ENCODE data around the gene PERM1. TPM values are rescaled to one million over a fixed set of nuclear protein-coding genes. Genes with fewer than 3 reads are reported as not detected.

Gene PERM1
- total RNA-seq, 2 experiments from 2014 or later, result not detected

DNA sequence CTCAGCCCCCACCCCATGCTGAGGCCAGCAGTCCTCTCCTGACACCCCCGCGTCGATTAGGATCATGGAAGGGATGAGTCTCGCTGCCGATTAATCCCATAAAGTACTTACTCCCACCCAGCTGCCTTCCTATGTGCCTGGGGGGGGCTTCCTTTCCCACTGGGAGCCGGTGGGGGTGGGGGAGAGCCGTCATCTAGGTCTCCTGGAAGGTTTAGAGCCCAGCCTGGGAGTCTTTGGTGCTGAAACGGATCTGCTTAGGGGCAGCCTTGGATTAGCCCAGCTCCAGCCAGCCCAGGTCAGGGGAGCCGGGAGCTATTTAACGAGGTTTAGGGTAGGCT lies 48.3 kb downstream of the PERM1 start:
- intact Hi-C loops (cut with DNase I, micrococcal nuclease), result no loop called here
- DNase-seq (no peak), ATAC-seq (no peak)
- peaks cover 22% of the 10 kb centered on the region for H3K27me3 Mint-ChIP-seq
- no peaks in the 10 kb centered on the region for H3K36me3 Mint-ChIP-seq (ENCODE audit: low read depth)
- ChIA-PET CTCF (no interaction called here), POLR2A (no interaction called here)
- H3K27ac Mint-ChIP-seq, result no peak overlapping the region
- H3K9me3 Mint-ChIP-seq (ENCODE audit: low read depth), result no peaks in the 10 kb centered on the region
- H3K4me3 Mint-ChIP-seq, result no peak overlapping the region
- peaks cover 9% of the 10 kb centered on the region for H3K4me1 Mint-ChIP-seq

GRCh38 chr1:932776-933602 lies 48.9 kb downstream of the PERM1 start:
- Mint-ChIP-seq H3K36me3 (ENCODE audit: low read depth) (no peaks in the 10 kb centered on the region), H3K27ac (no peak overlapping the region), H3K4me3 (no peak overlapping the region), H3K9me3 (ENCODE audit: low read depth) (no peaks in the 10 kb centered on the region), H3K4me1 (peaks cover 9% of the 10 kb centered on the region), H3K27me3 (peaks cover 21% of the 10 kb centered on the region)
- intact Hi-C loops (cut with DNase I, micrococcal nuclease), result no loop called here
- CTCF ChIA-PET, result no interaction called here
- POLR2A ChIA-PET, result no interaction called here
- ATAC-seq (no peak), DNase-seq (no peak)

GRCh38 chr1:932173-932510 lies 49.8 kb downstream of the PERM1 start:
- Mint-ChIP-seq H3K9me3 (ENCODE audit: low read depth) (no peaks in the 10 kb centered on the region), H3K4me1 (peaks cover 9% of the 10 kb centered on the region), H3K27me3 (peaks cover 23% of the 10 kb centered on the region), H3K4me3 (no peak overlapping the region), H3K36me3 (ENCODE audit: low read depth) (no peaks in the 10 kb centered on the region), H3K27ac (no peak overlapping the region)
- ChIA-PET POLR2A (no interaction called here), CTCF (no interaction called here)
- DNase-seq (no peak), ATAC-seq (no peak)
- intact Hi-C loops (cut with DNase I, micrococcal nuclease), result no loop called here

DNA sequence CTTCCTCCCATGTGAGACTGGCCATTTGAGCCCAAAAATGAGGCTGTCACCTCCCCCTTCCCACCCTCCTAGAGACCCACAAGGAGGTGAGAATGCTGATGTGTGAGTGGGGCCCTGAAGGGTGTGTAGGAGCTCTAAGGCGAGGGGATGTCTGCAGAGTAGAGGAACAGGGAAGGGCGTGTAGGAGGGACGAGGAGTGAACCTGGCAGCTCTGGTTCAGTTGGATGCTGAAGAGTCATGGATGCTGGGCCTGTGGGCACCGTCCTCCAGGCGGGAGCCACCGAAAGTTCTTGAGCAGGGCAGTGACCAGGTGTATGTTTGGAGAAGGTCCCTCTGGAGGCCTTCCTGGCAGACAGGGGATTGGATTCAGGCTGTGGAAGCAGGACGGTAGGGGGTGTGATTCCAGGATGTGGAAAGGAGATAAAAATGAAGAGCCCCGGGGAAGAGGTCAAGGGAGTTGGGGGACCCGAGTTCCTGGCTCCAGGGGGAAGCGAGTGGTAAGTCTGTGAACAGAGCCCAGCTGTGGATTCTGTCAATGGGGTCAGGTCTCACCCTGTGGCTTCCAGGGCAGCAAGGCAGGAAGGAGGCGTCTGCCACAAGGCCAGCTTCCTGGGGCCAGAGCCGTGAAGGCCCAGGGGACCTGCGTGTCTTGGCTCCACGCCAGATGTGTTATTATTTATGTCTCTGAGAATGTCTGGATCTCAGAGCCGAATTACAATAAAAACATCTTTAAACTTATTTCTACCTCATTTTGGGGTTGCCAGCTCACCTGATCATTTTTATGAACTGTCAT lies 50.3 kb downstream of the PERM1 start:
- intact Hi-C loops (cut with DNase I, micrococcal nuclease), result no loop called here
- Mint-ChIP-seq H3K27me3 (peaks cover 26% of the 10 kb centered on the region), H3K36me3 (ENCODE audit: low read depth) (no peaks in the 10 kb centered on the region), H3K27ac (no peak overlapping the region), H3K4me3 (no peak overlapping the region), H3K9me3 (ENCODE audit: low read depth) (no peaks in the 10 kb centered on the region), H3K4me1 (peaks cover 9% of the 10 kb centered on the region)
- DNase-seq (no peak), ATAC-seq (no peak)
- POLR2A ChIA-PET, result no interaction called here
- CTCF ChIA-PET, result interaction anchor here (0.7 kb wide), 1 partner anchor 27 kb away, joined by 3 read pairs; no protein-coding TSS in a partner anchor

GRCh38 chr1:930633-931138 lies 51.2 kb downstream of the PERM1 start:
- ATAC-seq, result no peak
- no peak overlapping the region for H3K27ac Mint-ChIP-seq
- ChIA-PET POLR2A (no interaction called here), CTCF (interaction anchor here (0.7 kb wide), 1 partner anchor 26 kb away, joined by 3 read pairs; no protein-coding TSS in a partner anchor)
- peaks cover 33% of the 10 kb centered on the region for H3K27me3 Mint-ChIP-seq
- no peak overlapping the region for H3K4me3 Mint-ChIP-seq
- H3K36me3 Mint-ChIP-seq (ENCODE audit: low read depth), result no peaks in the 10 kb centered on the region
- intact Hi-C loops (cut with DNase I, micrococcal nuclease), result no loop called here
- DNase-seq, result no peak
- H3K4me1 Mint-ChIP-seq, result peaks cover 9% of the 10 kb centered on the region
- no peaks in the 10 kb centered on the region for H3K9me3 Mint-ChIP-seq (ENCODE audit: low read depth)

GRCh38 chr1:929712-930632 lies 51.9 kb downstream of the PERM1 start:
- intact Hi-C loops (cut with DNase I, micrococcal nuclease), result no loop called here
- Mint-ChIP-seq H3K36me3 (ENCODE audit: low read depth) (no peaks in the 10 kb centered on the region), H3K27ac (no peak overlapping the region), H3K4me3 (no peak overlapping the region), H3K4me1 (peaks cover 2% of the 10 kb centered on the region), H3K27me3 (peaks cover 29% of the 10 kb centered on the region), H3K9me3 (ENCODE audit: low read depth) (no peaks in the 10 kb centered on the region)
- CTCF ChIA-PET, result no interaction called here
- ATAC-seq (no peak), DNase-seq (no peak)
- POLR2A ChIA-PET, result no interaction called here

GRCh38 chr1:928825-929661 lies 52.9 kb downstream of the PERM1 start:
- CTCF ChIA-PET, result interaction anchor here (0.7 kb wide), 1 partner anchor 23 kb away, joined by 3 read pairs; no protein-coding TSS in a partner anchor
- Mint-ChIP-seq H3K9me3 (ENCODE audit: low read depth) (no peaks in the 10 kb centered on the region), H3K4me1 (no peaks in the 10 kb centered on the region), H3K27ac (no peak overlapping the region), H3K36me3 (ENCODE audit: low read depth) (no peaks in the 10 kb centered on the region), H3K4me3 (no peak overlapping the region), H3K27me3 (peaks cover 27% of the 10 kb centered on the region)
- intact Hi-C loops (cut with DNase I, micrococcal nuclease), result no loop called here
- no peak for ATAC-seq
- POLR2A ChIA-PET, result no interaction called here
- no peak for DNase-seq

DNA sequence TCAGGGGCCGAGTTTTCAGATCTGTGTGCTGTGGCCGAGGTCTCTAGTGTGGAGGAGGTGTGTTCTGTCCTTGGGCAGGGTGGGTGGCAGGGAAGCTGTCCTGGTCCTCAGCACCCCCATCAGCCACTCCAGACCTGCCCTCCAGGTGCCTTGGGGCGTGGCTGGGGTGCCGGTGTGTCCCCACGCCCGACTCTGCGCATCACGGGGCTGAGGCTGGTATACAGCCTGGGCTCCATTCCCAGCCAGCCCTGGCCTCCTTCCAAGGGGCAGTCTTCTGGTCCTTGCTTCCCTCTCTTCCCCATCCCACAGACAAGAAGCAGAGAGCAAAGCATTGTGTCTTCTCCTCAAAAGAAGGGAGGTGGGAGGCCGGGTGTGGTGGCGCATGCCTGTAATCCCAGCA lies 54.1 kb downstream of the PERM1 start:
- CTCF ChIA-PET, result interaction anchor here (0.6 kb wide), 1 partner anchor 74 kb away, joined by 3 read pairs; no protein-coding TSS in a partner anchor
- no peak overlapping the region for H3K4me3 Mint-ChIP-seq
- peaks cover 4% of the 10 kb centered on the region for H3K4me1 Mint-ChIP-seq
- peaks cover 2% of the 10 kb centered on the region for H3K36me3 Mint-ChIP-seq (ENCODE audit: low read depth)
- H3K27ac Mint-ChIP-seq, result no peak overlapping the region
- no peak for DNase-seq
- no peaks in the 10 kb centered on the region for H3K9me3 Mint-ChIP-seq (ENCODE audit: low read depth)
- H3K27me3 Mint-ChIP-seq, result peaks cover 33% of the 10 kb centered on the region
- intact Hi-C loops (cut with DNase I, micrococcal nuclease), result no loop called here
- no peak for ATAC-seq
- POLR2A ChIA-PET, result no interaction called here

GRCh38 chr1:927234-927633 lies 54.7 kb downstream of the PERM1 start:
- ATAC-seq, result no peak
- no peaks in the 10 kb centered on the region for H3K9me3 Mint-ChIP-seq (ENCODE audit: low read depth)
- peaks cover 37% of the 10 kb centered on the region for H3K27me3 Mint-ChIP-seq
- no peak overlapping the region for H3K4me3 Mint-ChIP-seq
- peaks cover 4% of the 10 kb centered on the region for H3K4me1 Mint-ChIP-seq
- no peak overlapping the region for H3K27ac Mint-ChIP-seq
- ChIA-PET POLR2A (no interaction called here), CTCF (interaction anchor here (0.6 to 0.7 kb wide), 2 partner anchors 53 to 431 kb away, joined by 3 to 4 read pairs; no protein-coding TSS in a partner anchor)
- intact Hi-C loops (cut with DNase I, micrococcal nuclease), result no loop called here
- DNase-seq, result no peak
- H3K36me3 Mint-ChIP-seq (ENCODE audit: low read depth), result peaks cover 2% of the 10 kb centered on the region

DNA sequence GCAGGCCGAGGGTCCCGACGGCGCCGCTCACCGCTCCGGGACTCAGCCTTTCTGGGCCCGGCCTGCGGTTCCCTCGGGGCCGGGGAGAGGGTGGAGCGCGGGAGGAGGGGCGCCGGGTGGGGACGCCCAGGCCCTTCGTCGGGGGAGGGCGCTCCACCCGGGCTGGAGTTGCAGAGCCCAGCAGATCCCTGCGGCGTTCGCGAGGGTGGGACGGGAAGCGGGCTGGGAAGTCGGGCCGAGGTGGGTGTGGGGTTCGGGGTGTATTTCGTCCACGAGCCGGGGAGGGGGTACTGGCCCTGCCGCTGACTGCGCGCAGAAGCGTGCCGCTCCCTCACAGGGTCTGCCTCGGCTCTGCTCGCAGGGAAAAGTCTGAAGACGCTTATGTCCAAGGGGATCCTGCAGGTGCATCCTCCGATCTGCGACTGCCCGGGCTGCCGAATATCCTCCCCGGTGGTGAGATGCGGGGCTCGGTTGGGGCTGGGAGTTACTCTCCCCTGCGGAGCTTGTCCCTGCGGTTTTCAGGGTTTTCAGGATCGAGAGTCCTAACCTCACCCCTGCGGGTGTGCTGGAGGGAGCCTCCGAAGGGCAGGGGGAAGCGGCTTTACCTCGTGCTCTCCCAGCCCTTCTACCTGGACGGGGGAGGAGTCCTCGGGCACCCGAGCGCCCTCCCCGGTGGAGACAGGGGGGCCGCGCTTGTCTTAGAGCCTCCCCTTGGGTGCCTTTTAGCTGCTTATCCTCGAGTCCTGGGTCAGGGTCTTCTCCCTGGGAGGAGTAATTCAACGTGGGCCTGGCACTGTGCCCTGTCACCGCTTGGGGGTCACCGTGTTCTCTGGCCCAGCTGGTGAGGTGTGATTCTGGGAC lies 56.1 kb downstream of the PERM1 start:
- intact Hi-C loops (cut with DNase I, micrococcal nuclease), result no loop called here
- Mint-ChIP-seq H3K4me1 (peaks cover 8% of the 10 kb centered on the region), H3K9me3 (ENCODE audit: low read depth) (no peaks in the 10 kb centered on the region), H3K27me3 (peaks cover 41% of the 10 kb centered on the region), H3K4me3 (no peak overlapping the region), H3K36me3 (ENCODE audit: low read depth) (peaks cover 2% of the 10 kb centered on the region), H3K27ac (no peak overlapping the region)
- ChIA-PET POLR2A (no interaction called here), CTCF (interaction anchor here (1.0 kb wide), 1 partner anchor 56 kb away, joined by 5 read pairs; no protein-coding TSS in a partner anchor)
- no peak for ATAC-seq
- no peak for DNase-seq
